HepG2 (cell line): ENCODE data around the gene NDOR1. TPM values are rescaled to one million over a fixed set of nuclear protein-coding genes. Genes with fewer than 3 reads are reported as not detected.

Experiments
- ADNP ChIP-seq: sonication (generic); formaldehyde crosslinking; IDR thresholded peaks from 2 replicates; pipeline ENCODE4 v1.4.0; 2020; ENCODE audit warnings: missing genetic modification reagents
- CC2D1A ChIP-seq: sonication (generic); formaldehyde crosslinking; IDR thresholded peaks from 2 replicates; pipeline ENCODE4 v1.8.1; 2023; ENCODE audit warnings: mild to moderate bottlenecking, missing genetic modification reagents
- CEBPG ChIP-seq: IDR thresholded peaks from 2 replicates; pipeline ENCODE4 v1.6.1; 2016
- CENPT ChIP-seq: sonication (generic); formaldehyde crosslinking; IDR thresholded peaks from 2 replicates; pipeline ENCODE4 v1.8.0; 2022; ENCODE audit warnings: low read depth, mild to moderate bottlenecking, moderate library complexity, missing genetic modification reagents
- ETV5 ChIP-seq: IDR thresholded peaks from 2 replicates; pipeline ENCODE4 v1.6.1; 2018; ENCODE audit warnings: missing biosample characterization, missing genetic modification reagents, inconsistent platforms, borderline replicate concordance
- FOXK1 ChIP-seq: sonication (generic); formaldehyde crosslinking; IDR thresholded peaks from 2 replicates; pipeline ENCODE4 v1.4.0; 2020; ENCODE audit warnings: low read depth, missing genetic modification reagents, borderline replicate concordance
- GFI1 ChIP-seq: sonication (generic); formaldehyde crosslinking; IDR thresholded peaks from 2 replicates; pipeline ENCODE4 v1.5.0; 2020; ENCODE audit warnings: missing genetic modification reagents, mild to moderate bottlenecking, borderline replicate concordance
- KLF15 ChIP-seq: sonication (generic); formaldehyde crosslinking; IDR thresholded peaks from 2 replicates; pipeline ENCODE4 v1.8.1; 2023; ENCODE audit warnings: borderline replicate concordance, mild to moderate bottlenecking, inconsistent platforms, missing genetic modification reagents, mixed read lengths
- KMT2B ChIP-seq: IDR thresholded peaks from 2 replicates; pipeline ENCODE4 v1.6.1; 2016; ENCODE audit warnings: missing genetic modification reagents, missing compliant biosample characterization
- MYC ChIP-seq: sonication (generic); formaldehyde crosslinking; IDR thresholded peaks from 2 replicates; pipeline ENCODE4 v1.9.0; 2021; ENCODE audit warnings: missing genetic modification reagents, borderline replicate concordance
- MYNN ChIP-seq: sonication (generic); formaldehyde crosslinking; IDR thresholded peaks from 2 replicates; pipeline ENCODE4 v1.4.0; 2020; ENCODE audit warnings: mild to moderate bottlenecking, low read depth, missing genetic modification reagents
- NPAS2 ChIP-seq: sonication (generic); formaldehyde crosslinking; IDR thresholded peaks from 2 replicates; pipeline ENCODE4 v1.8.0; 2022; ENCODE audit warnings: mild to moderate bottlenecking, missing genetic modification reagents, borderline replicate concordance
- NR2C2 ChIP-seq: sonication (generic); formaldehyde crosslinking; IDR thresholded peaks from 2 replicates; pipeline ENCODE4 v1.4.0; 2020; ENCODE audit warnings: missing genetic modification reagents, mild to moderate bottlenecking, moderate library complexity, borderline replicate concordance
- PCBP2 ChIP-seq: fragments of 200-400 bp; formaldehyde crosslinking; optimal IDR thresholded peaks from 2 replicates; pipeline ENCODE3; 2018; ENCODE audit warnings: low read length, low read depth; ENCODE audit not compliant: poor library complexity, severe bottlenecking
- RARA ChIP-seq: IDR thresholded peaks from 2 replicates; pipeline ENCODE4 v1.6.1; 2016; ENCODE audit warnings: missing genetic modification reagents, missing compliant biosample characterization
- TEF ChIP-seq: sonication (generic); formaldehyde crosslinking; IDR thresholded peaks from 2 replicates; pipeline ENCODE4 v1.5.0; 2020; ENCODE audit warnings: missing genetic modification reagents
- THYN1 ChIP-seq: sonication (generic); formaldehyde crosslinking; IDR thresholded peaks from 2 replicates; pipeline ENCODE4 v1.8.1; 2023; ENCODE audit warnings: low read depth, mild to moderate bottlenecking, moderate library complexity, missing genetic modification reagents, borderline replicate concordance
- TP53 ChIP-seq: sonication (generic); formaldehyde crosslinking; conservative IDR thresholded peaks from 2 replicates; pipeline ENCODE4 v1.4.0; 2020; ENCODE audit warnings: missing genetic modification reagents
- YEATS2 ChIP-seq: sonication (generic); formaldehyde crosslinking; IDR thresholded peaks from 2 replicates; pipeline ENCODE4 v1.4.0; 2020; ENCODE audit warnings: missing genetic modification reagents, borderline replicate concordance
- ZBTB33 ChIP-seq: sonication (generic); formaldehyde crosslinking; IDR thresholded peaks from 2 replicates; pipeline ENCODE4 v1.4.0; 2020; ENCODE audit warnings: missing genetic modification reagents
- ZFP90 ChIP-seq: sonication (generic); formaldehyde crosslinking; IDR thresholded peaks from 2 replicates; pipeline ENCODE4 v1.8.0; 2022; ENCODE audit warnings: missing genetic modification reagents, mild to moderate bottlenecking, inconsistent platforms, borderline replicate concordance
- ZNF101 ChIP-seq: sonication (generic); formaldehyde crosslinking; IDR thresholded peaks from 2 replicates; pipeline ENCODE4 v1.4.0; 2020; ENCODE audit warnings: mild to moderate bottlenecking, low read depth, missing genetic modification reagents, borderline replicate concordance
- ZNF225 ChIP-seq: sonication (generic); formaldehyde crosslinking; IDR thresholded peaks from 2 replicates; pipeline ENCODE4 v1.4.0; 2020; ENCODE audit warnings: mild to moderate bottlenecking, missing genetic modification reagents
- ZNF253 ChIP-seq: sonication (generic); formaldehyde crosslinking; IDR thresholded peaks from 2 replicates; pipeline ENCODE4 v1.8.0; 2022; ENCODE audit warnings: mild to moderate bottlenecking, missing genetic modification reagents, borderline replicate concordance
- ZNF296 ChIP-seq: sonication (generic); formaldehyde crosslinking; conservative IDR thresholded peaks from 2 replicates; pipeline ENCODE4 v1.5.0; 2020; ENCODE audit warnings: mild to moderate bottlenecking, missing genetic modification reagents
- ZNF3 ChIP-seq: IDR thresholded peaks from 2 replicates; pipeline ENCODE4 v1.7.0; 2017; ENCODE audit warnings: inconsistent platforms
- ZNF720 ChIP-seq: sonication (generic); formaldehyde crosslinking; IDR thresholded peaks from 2 replicates; pipeline ENCODE4 v1.4.0; 2020; ENCODE audit warnings: missing genetic modification reagents
- ZNF878 ChIP-seq: sonication (generic); formaldehyde crosslinking; IDR thresholded peaks from 2 replicates; pipeline ENCODE4 v1.8.1; 2023; ENCODE audit warnings: mild to moderate bottlenecking, missing genetic modification reagents, moderate library complexity
- polyA plus RNA-seq, 8 experiments: library from polyadenylated mRNA; depleted of rRNA in 3 of 8; stranded (reverse) in 7 of 8; unstranded in 1 of 8; fragments of >200 nt; fragmentation: Illumina TruSeq in 4 of 8; extraction: Trizol in 4 of 8; gene quantifications; 2 replicates each; pipeline versions ENCODE4 v1.2.1 to v1.2.3, GENCODE V29; 2011 to 2016; ENCODE audit warnings: low read depth in 4 of 8, missing spikeins in 1 of 8, mixed read lengths in 1 of 8; ENCODE audit not compliant: insufficient read depth in 1 of 8
- total RNA-seq, 5 experiments: library from RNA; depleted of rRNA; stranded (reverse); fragments of >200 nt; fragmentation: Illumina TruSeq; extraction: Trizol; gene quantifications; 2 replicates each; pipeline ENCODE4 v1.2.3, GENCODE V29; 2016; ENCODE audit warnings: low read depth in 1 of 5

Gene NDOR1
- total and polyA plus RNA-seq, 2 of the 13 experiments (the other 11 are each of a cell fraction or from before 2014, with no cell fraction given) = 3.6 to 8.7 TPM

GRCh38 chr9:137200311-137201204 lies 4.9 kb upstream of the NDOR1 start, which contains the start of gene TPRN (continued):
- no peak; the same call in 1 of the 2 replicates for TF ChIP-seq ZBTB33 (CRISPR knock-in tag)
- no peak for TF ChIP-seq NPAS2
- TF ChIP-seq KMT2B (CRISPR knock-in tag) = peak; percentile 64; the same call in 1 of the 2 replicates
- TF ChIP-seq FOXK1 = peak; percentile 63
- no peak for TF ChIP-seq CC2D1A (CRISPR knock-in tag)
- TF ChIP-seq TP53 = no peak
- TF ChIP-seq KLF15 (CRISPR knock-in tag) = no peak
- TF ChIP-seq GFI1 (CRISPR knock-in tag) = peak; percentile 74; the same call in 1 of the 2 replicates
- TF ChIP-seq CEBPG (CRISPR knock-in tag) = peak; percentile 18; the same call in 1 of the 2 replicates
- TF ChIP-seq ZNF101 (CRISPR knock-in tag) = no peak
- TF ChIP-seq THYN1 (CRISPR knock-in tag) = 0 out of 2 replicates have a peak, but pooled peaks have one; percentile 43
- no peak for TF ChIP-seq PCBP2
- no peak for TF ChIP-seq MYNN (CRISPR knock-in tag)
- peak; percentile 74 for TF ChIP-seq NR2C2 (CRISPR knock-in tag)
- TF ChIP-seq ZNF253 = 0 out of 2 replicates have a peak, but pooled peaks have one; percentile 44
- TF ChIP-seq ZNF3 (CRISPR knock-in tag) = no peak
- peak; percentile 63; the same call in 1 of the 2 replicates for TF ChIP-seq ZFP90 (CRISPR knock-in tag)
- peak; percentile 79; the same call in 1 of the 2 replicates for TF ChIP-seq YEATS2
- TF ChIP-seq CENPT (CRISPR knock-in tag) = peak; percentile 48; the same call in 1 of the 2 replicates
- peak; percentile 91 for TF ChIP-seq ETV5 (CRISPR knock-in tag)
- peak; percentile 94 for TF ChIP-seq MYC (CRISPR knock-in tag)
- TF ChIP-seq ZNF296 (CRISPR knock-in tag) = no peak
- TF ChIP-seq ZNF878 = no peak
- TF ChIP-seq RARA = peak; percentile 83
- TF ChIP-seq TEF = 0 out of 2 replicates have a peak, but pooled peaks have one; percentile 23
- no peak for TF ChIP-seq ZNF720 (CRISPR knock-in tag)
- no peak for TF ChIP-seq ADNP (CRISPR knock-in tag)
- peak; percentile 75; the same call in 1 of the 2 replicates for TF ChIP-seq ZNF225 (CRISPR knock-in tag)
